Trophoblast cell (in vitro differentiated cells and primary cell): ENCODE results near the gene SGCD.

Source experiments
- DNase-seq, 2 donors: peaks; one replicate each; pipeline ENCODE4 v3.0.0-alpha.2; 2016
- H2AFZ ChIP-seq: 2 replicates; pipeline ENCODE4 v1.6.1; 2013; ENCODE audit warnings: low read length, moderate library complexity, mild to moderate bottlenecking; ENCODE audit not compliant: insufficient read depth, poor library complexity
- H2AK5ac ChIP-seq: 2 replicates; pipeline ENCODE4 v1.6.1; 2013; ENCODE audit warnings: mild to moderate bottlenecking, low read length
- H2BK120ac ChIP-seq: 2 replicates; pipeline ENCODE4 v1.6.1; 2013; ENCODE audit warnings: low read length, mild to moderate bottlenecking, moderate library complexity; ENCODE audit not compliant: insufficient read depth, poor library complexity
- H2BK12ac ChIP-seq: 2 replicates; pipeline ENCODE4 v1.6.1; 2013; ENCODE audit warnings: mild to moderate bottlenecking, low read length, moderate library complexity
- H2BK5ac ChIP-seq: 2 replicates; pipeline ENCODE4 v1.6.1; 2013; ENCODE audit warnings: low read length, low read depth, moderate library complexity, mild to moderate bottlenecking; ENCODE audit not compliant: poor library complexity
- H3K14ac ChIP-seq: 2 replicates; pipeline ENCODE4 v1.6.1; 2013; ENCODE audit warnings: mild to moderate bottlenecking, low read length
- H3K18ac ChIP-seq: 2 replicates; pipeline ENCODE4 v1.6.1; 2013; ENCODE audit warnings: mild to moderate bottlenecking, low read length
- H3K23ac ChIP-seq: 2 replicates; pipeline ENCODE4 v1.6.1; 2013; ENCODE audit warnings: low read length
- H3K27ac ChIP-seq: 2 replicates; pipeline ENCODE4 v1.5.1; 2013; ENCODE audit warnings: low read depth, mild to moderate bottlenecking, inconsistent platforms, low read length, moderate library complexity
- H3K27me3 ChIP-seq: 2 replicates; pipeline ENCODE4 v1.6.1; 2013; ENCODE audit warnings: inconsistent platforms, mild to moderate bottlenecking, low read length, moderate library complexity; ENCODE audit not compliant: insufficient read depth
- H3K36me3 ChIP-seq, 2 experiments: 1 replicate in 1 of 2; 2 replicates in 1 of 2; pipeline ENCODE4 v1.6.1; 2013; ENCODE audit warnings: low read length in 2 of 2, mild to moderate bottlenecking in 2 of 2, moderate library complexity in 1 of 2; ENCODE audit not compliant: insufficient read depth in 2 of 2, control insufficient read depth in 1 of 2
- H3K4ac ChIP-seq: 2 replicates; pipeline ENCODE4 v1.6.1; 2013; ENCODE audit warnings: low read depth, mild to moderate bottlenecking, low read length, moderate library complexity
- H3K4me1 ChIP-seq, 2 experiments: 1 replicate in 1 of 2; 2 replicates in 1 of 2; pipeline ENCODE4 v1.6.1; 2013; ENCODE audit warnings: low read length in 2 of 2, mild to moderate bottlenecking in 2 of 2, moderate library complexity in 1 of 2; ENCODE audit not compliant: insufficient read depth in 2 of 2, control insufficient read depth in 1 of 2
- H3K4me2 ChIP-seq: 2 replicates; pipeline ENCODE4 v1.6.1; 2013; ENCODE audit warnings: inconsistent platforms, mild to moderate bottlenecking, low read length, moderate library complexity
- H3K4me3 ChIP-seq: 2 replicates; pipeline ENCODE4 v1.5.1; 2013; ENCODE audit warnings: mild to moderate bottlenecking, low read depth, low read length, inconsistent platforms
- H3K79me1 ChIP-seq: one replicate; pipeline ENCODE4 v1.6.1; 2013; ENCODE audit warnings: low read length
- H3K79me2 ChIP-seq: 2 replicates; pipeline ENCODE4 v1.6.1; 2013; ENCODE audit warnings: low read length, mild to moderate bottlenecking; ENCODE audit not compliant: control insufficient read depth, insufficient read depth, poor library complexity
- H3K9ac ChIP-seq: 2 replicates; pipeline ENCODE4 v1.6.1; 2013; ENCODE audit warnings: mild to moderate bottlenecking, low read length
- H3K9me3 ChIP-seq: 2 replicates; pipeline ENCODE4 v1.6.1; 2013; ENCODE audit warnings: low read depth, mild to moderate bottlenecking, control low read depth, inconsistent platforms, low read length; ENCODE audit not compliant: insufficient read depth
- H4K12ac ChIP-seq: 2 replicates; pipeline ENCODE4 v1.6.1; 2013; ENCODE audit warnings: low read depth, mild to moderate bottlenecking, low read length, moderate library complexity
- H4K8ac ChIP-seq: 2 replicates; pipeline ENCODE4 v1.6.1; 2013; ENCODE audit warnings: low read depth, mild to moderate bottlenecking, low read length, moderate library complexity
- H4K91ac ChIP-seq: one replicate; pipeline ENCODE4 v1.6.1; 2013; ENCODE audit warnings: low read depth, mild to moderate bottlenecking, low read length, moderate library complexity
- WGBS: extraction: QIAGEN DNeasy Blood & Tissue Kit; methylation state at CpG from one replicate; pipeline ENCODE4 v1.1.7; 2013; ENCODE audit warnings: missing lambda C conversion rate; ENCODE audit not compliant: insufficient read length, insufficient coverage; ENCODE audit errors: extremely low coverage; 5-methylcytosine and 5-hydroxymethylcytosine counted together

SGCD gene

DNA sequence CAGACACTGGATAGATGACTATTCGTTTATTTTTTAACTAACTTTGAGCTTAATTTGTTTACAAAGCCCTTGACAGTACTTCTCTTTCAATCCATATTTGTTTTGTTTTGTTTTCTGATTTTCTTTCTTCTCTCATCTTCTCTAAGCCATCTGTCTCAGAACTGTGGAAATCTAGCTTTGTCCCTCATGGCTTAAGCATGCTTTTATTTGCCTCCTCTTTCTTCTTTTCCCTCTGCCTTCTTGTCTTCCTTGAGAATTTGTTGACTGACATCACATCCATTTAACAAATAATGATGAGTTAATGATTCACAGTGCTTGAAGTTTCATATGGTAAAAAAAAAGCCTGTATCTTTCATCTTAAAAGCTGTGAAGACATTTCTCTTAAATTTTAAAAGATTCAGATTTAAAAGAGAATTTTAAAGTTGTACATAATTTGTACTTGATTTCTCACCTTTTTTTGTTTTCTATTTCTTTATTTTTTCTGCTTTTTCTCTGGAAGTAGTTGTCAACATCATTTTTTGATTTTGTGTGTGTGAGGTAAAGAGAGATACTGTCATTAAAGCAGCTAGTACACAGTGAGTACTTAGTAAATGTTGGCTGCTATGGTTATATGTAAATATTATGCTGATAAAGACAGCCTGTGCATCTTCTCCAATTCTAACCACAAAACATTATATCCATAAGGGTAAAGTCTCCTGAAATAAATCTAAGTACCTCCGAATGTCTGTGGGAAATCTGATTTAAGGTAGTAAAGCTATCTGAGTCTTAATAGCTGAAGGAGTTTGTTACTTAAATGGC lies 13.9 kb upstream of the SGCD start:
- no peak overlapping the region for H4K12ac ChIP-seq
- no peaks in the 10 kb centered on the region for H3K9me3 ChIP-seq
- no peak overlapping the region for H3K4ac ChIP-seq
- no peaks in the 10 kb centered on the region for H3K79me2 ChIP-seq
- no peak overlapping the region for H2BK12ac ChIP-seq
- H3K4me3 ChIP-seq = no peak overlapping the region
- no peak overlapping the region for H4K8ac ChIP-seq
- H2AK5ac ChIP-seq = no peak overlapping the region
- H2BK120ac ChIP-seq = no peak overlapping the region
- no peak overlapping the region for H3K4me2 ChIP-seq
- no peak overlapping the region for H3K27ac ChIP-seq
- no peak overlapping the region for H4K91ac ChIP-seq
- no peaks in the 10 kb centered on the region for H3K4me1 ChIP-seq
- no peaks in the 10 kb centered on the region for H3K27me3 ChIP-seq
- H2AFZ ChIP-seq = no peak overlapping the region
- no peak overlapping the region for H3K9ac ChIP-seq
- H3K18ac ChIP-seq = no peak overlapping the region
- no peaks in the 10 kb centered on the region for H3K79me1 ChIP-seq
- no peak overlapping the region for H3K23ac ChIP-seq
- no peaks in the 10 kb centered on the region for H3K36me3 ChIP-seq
- no peak overlapping the region for H3K14ac ChIP-seq
- WGBS = no CpG with 5 or more reads among the region's 2 CpGs
- no peak for DNase-seq
- H2BK5ac ChIP-seq = no peak overlapping the region

DNA sequence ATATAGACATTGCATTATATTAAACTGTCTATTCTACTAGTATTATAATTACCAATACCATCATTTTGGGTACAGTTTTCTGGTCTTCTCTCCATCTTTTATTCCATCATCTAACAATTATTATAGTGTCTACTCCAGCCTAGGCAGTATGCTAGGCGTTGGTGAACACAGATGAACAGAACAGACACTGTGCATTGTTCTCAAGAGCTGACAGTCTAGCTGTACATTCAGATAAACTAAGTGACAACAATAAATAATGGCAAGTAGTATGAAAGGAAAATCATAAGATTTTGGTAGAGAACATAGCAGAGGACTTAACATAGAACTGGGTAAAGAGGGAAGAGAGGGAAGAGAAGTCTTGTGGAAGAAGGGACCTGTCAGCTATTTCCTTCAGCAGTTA lies 12.5 kb upstream of the SGCD start:
- no peak for DNase-seq
- no peak overlapping the region for H2AFZ ChIP-seq
- H3K9ac ChIP-seq = no peak overlapping the region
- no peak overlapping the region for H3K14ac ChIP-seq
- no peaks in the 10 kb centered on the region for H3K79me2 ChIP-seq
- no CpG with 5 or more reads among the region's 1 CpG for WGBS
- no peak overlapping the region for H3K18ac ChIP-seq
- no peak overlapping the region for H3K4me3 ChIP-seq
- H2BK120ac ChIP-seq = no peak overlapping the region
- H4K91ac ChIP-seq = no peak overlapping the region
- H3K4me1 ChIP-seq = no peaks in the 10 kb centered on the region
- no peak overlapping the region for H4K8ac ChIP-seq
- no peaks in the 10 kb centered on the region for H3K9me3 ChIP-seq
- no peaks in the 10 kb centered on the region for H3K36me3 ChIP-seq
- no peak overlapping the region for H3K4me2 ChIP-seq
- no peak overlapping the region for H2BK5ac ChIP-seq
- H2BK12ac ChIP-seq = no peak overlapping the region
- H3K27me3 ChIP-seq = no peaks in the 10 kb centered on the region
- H4K12ac ChIP-seq = no peak overlapping the region
- no peak overlapping the region for H2AK5ac ChIP-seq
- H3K23ac ChIP-seq = no peak overlapping the region
- no peak overlapping the region for H3K4ac ChIP-seq
- H3K79me1 ChIP-seq = no peaks in the 10 kb centered on the region
- no peak overlapping the region for H3K27ac ChIP-seq

DNA sequence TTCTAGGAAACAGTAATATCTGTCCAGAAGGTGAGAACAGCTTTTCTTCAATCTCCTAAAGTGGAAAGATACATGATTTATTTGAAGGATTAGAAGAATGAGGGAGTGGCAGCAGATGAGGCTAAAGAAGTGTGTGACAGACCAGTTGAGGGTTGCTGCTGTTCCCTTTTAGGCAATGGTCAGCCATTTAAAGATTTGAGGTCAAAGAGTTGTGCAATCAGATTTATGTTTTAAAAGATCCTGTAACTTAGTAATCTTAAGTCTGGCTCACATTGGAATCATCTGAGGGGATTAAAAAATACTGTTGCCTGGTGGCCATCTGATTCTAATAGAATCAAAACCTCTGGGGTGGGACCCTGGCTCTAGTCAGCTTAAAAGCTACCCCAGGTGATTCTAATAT lies 4.3 kb upstream of the SGCD start:
- Histone ChIP-seq H4K8ac (no peak overlapping the region), H2BK120ac (no peak overlapping the region), H3K36me3 (no peaks in the 10 kb centered on the region), H3K79me2 (no peaks in the 10 kb centered on the region), H3K4ac (no peak overlapping the region), H2BK12ac (no peak overlapping the region), H3K18ac (no peak overlapping the region), H3K14ac (no peak overlapping the region), H3K27me3 (no peaks in the 10 kb centered on the region), H3K4me1 (no peaks in the 10 kb centered on the region), H3K9me3 (no peaks in the 10 kb centered on the region), H3K4me3 (no peak overlapping the region), H3K23ac (no peak overlapping the region), H4K12ac (no peak overlapping the region), H2AK5ac (no peak overlapping the region), H3K4me2 (no peak overlapping the region), H3K27ac (no peak overlapping the region), H4K91ac (no peak overlapping the region), H2AFZ (no peak overlapping the region), H2BK5ac (no peak overlapping the region), H3K79me1 (no peaks in the 10 kb centered on the region), H3K9ac (no peak overlapping the region)
- DNase-seq = no peak

DNA sequence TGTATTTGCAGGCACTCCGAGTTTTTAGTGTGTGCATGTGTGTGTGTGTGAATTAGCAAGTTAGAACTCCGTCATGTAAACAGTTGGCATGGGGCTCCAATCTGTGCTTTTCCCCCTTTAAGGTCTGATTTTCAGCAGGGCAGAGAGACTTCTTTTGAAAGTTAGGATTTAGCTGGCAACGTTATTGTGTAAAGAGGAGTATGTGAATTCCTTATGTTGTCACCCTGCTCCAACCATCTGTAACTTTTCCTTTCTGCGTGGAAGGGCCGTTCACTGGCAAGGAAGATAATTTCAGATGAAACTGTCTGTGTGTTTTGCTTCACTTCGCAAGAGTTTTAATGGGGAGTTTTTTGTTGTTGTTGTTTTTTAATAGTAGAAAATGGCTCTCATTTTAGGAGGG lies 332 bp downstream of the SGCD start:
- Histone ChIP-seq H2AFZ (no peak overlapping the region), H3K79me2 (no peaks in the 10 kb centered on the region), H3K23ac (no peak overlapping the region), H2AK5ac (no peak overlapping the region), H3K4ac (no peak overlapping the region), H3K79me1 (no peaks in the 10 kb centered on the region), H2BK5ac (no peak overlapping the region), H3K9me3 (no peaks in the 10 kb centered on the region), H3K14ac (no peak overlapping the region), H3K36me3 (no peaks in the 10 kb centered on the region), H3K27ac (no peak overlapping the region), H2BK12ac (no peak overlapping the region), H3K4me3 (no peak overlapping the region), H3K4me2 (no peak overlapping the region), H3K27me3 (no peaks in the 10 kb centered on the region), H3K9ac (no peak overlapping the region), H3K18ac (no peak overlapping the region), H4K91ac (no peak overlapping the region), H3K4me1 (no peaks in the 10 kb centered on the region), H2BK120ac (no peak overlapping the region), H4K8ac (no peak overlapping the region), H4K12ac (no peak overlapping the region)
- DNase-seq = no peak
- WGBS = no CpG with 5 or more reads among the region's 6 CpGs
